ENCODE results near the gene NCOR1. TPM values are rescaled to one million over a fixed set of nuclear protein-coding genes. Genes with fewer than 3 reads are reported as not detected.
A peak's percentile ranks its signal among the peaks of the same experiment; 100 is the strongest.
"Not testable (repeated sequence)": the region's sequence is repeated elsewhere in the genome, so short reads cannot be mapped to it uniquely, and the experiment has no call there.

NCOR1 gene
- total RNA-seq, 1 donor from 2014 or later: 131 TPM

DNA sequence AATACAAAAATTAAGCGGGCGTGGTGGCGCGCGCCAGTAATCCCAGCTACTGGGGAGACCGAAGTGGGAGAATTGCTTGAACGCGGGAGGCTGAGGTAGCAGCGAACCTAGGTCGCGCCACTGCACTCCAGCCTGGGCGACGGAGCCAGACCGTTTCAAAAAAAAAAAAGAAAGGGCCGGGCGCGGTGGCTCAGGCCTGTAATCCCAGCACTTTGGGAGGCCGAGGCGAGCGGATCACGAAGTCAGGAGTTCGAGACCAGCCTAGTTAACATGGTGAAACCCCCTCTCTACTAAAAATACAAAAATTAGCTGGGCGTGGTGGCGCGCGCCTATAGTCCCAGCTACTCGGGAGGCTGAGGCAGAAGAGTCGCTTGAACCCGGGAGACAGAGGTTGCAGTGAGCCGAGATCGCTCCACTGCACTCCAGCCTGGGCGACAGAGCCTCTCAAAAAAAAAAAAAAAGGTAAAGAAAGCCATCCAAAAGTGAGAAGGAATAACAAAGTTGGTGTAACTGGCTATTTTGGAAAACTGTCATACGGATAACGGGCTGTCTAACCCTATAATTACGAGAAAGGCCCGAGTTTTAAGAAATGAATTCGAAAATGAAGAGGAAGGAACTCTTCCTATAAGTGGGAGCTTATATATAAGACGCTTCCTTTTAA lies 1.1 kb upstream of the NCOR1 start:
- DNase-seq (ENCODE audit: low spot score); intact Hi-C loops (cut with DNase I); ATAC-seq: not testable (repeated sequence)

DNA sequence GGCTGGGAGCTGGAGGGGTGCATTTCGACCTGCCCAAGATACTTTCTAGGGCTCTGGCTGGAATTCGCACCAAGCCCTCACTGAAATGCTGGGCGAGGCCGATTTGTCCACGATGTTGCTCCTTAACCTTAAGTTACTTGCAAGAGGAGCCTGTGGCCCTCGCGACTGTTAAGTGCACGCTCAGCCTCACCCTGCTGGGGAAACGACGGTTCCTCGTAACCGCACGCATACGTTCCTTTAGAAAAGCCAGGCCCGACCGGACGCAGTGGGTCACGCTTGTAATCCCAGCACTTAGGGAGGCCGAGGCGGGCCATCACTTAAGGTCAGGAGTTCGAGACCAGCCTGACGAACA lies 607 bp upstream of the NCOR1 start:
- ATAC-seq (no peak), DNase-seq (ENCODE audit: low spot score) (no peak)
- intact Hi-C loops (cut with DNase I): no loop called here

DNA sequence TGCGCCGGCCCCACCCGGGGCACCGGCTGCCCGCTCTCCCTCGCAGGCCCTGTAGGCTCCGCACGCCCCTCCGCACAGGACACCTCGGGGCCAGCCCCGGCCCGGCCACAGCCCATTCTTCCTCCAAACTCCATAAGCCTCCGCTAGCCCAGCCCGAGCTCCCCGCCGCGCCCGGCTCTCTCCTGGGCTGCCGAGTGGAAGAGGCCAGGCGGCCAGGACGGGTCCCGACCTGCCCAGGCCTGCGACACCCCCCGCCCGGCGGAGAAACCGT lies 397 bp downstream of the NCOR1 start:
- ATAC-seq: peak; percentile 16
- DNase-seq (ENCODE audit: low spot score): no peak
- intact Hi-C loops (cut with DNase I): no loop called here

GRCh38 chr17:16214190-16215001 lies 938 bp downstream of the NCOR1 start:
- intact Hi-C loops (cut with DNase I): no loop called here

DNA sequence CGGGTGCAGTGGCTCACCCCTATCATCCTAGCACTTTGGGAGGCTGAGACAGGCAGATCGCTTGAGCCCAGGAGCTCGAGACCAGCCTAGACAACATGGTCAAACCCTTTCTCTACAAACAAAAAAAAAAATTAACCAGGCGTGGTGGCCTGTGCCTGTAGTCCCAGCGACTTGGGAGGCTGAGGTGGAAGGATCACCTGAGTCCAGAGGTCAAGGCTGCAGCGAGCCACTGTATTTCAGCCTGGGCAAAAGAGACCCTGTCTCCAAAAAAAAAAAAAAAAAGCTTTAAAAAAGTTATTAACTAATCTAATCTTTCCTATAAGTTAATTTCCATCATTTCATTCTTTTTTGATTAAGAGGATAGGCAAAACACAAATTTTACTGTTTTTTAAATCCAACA lies 2.5 kb downstream of the NCOR1 start:
- intact Hi-C loops (cut with DNase I): no loop called here
- ATAC-seq (no peak), DNase-seq (ENCODE audit: low spot score) (no peak)

More at GRCh38 chr17:16214190-16215001, 938 bp downstream of the NCOR1 start:
- DNase-seq (ENCODE audit: low spot score) (no peak), ATAC-seq (no peak)

DNA sequence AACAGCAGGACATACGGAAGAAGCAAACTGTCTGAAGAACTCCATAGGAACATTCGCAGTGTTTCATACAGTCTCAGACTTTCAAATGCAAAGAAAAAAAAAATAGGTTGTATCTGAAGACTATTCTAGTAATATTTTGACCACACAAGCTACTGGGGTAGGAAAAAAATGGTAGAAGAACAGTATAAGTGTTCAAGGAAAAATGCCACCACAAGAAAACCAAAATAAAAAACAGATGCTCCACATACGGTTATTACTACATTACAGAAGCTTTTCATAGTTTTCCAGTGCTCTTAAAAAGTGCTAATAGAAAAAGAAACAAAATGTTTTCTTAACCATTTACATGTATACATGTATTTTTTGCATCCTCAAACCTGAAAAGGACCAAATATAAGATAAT lies 3.7 kb downstream of the NCOR1 start:
- no peak for ATAC-seq
- intact Hi-C loops (cut with DNase I): no loop called here
- DNase-seq (ENCODE audit: low spot score): no peak

DNA sequence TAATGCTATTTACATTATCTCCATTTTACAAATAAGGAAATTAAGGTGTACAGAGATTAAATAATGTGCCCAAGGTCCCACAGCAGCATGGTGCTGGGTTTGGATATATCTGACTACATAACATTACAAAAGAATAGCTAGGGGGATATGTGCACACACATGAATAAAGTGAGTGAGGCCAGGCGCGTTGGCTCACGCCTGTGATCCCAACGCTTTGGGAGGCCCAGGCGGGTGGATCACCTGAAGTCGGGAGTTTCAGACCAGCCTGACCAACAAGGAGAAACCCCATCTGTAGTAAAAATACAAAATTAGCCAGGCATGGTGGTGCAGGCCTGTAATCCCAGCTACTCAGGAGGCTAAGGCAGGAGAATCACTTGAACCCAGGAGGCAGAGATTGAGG lies 10.6 kb downstream of the NCOR1 start:
- ATAC-seq; intact Hi-C loops (cut with DNase I); DNase-seq (ENCODE audit: low spot score): not testable (repeated sequence)

DNA sequence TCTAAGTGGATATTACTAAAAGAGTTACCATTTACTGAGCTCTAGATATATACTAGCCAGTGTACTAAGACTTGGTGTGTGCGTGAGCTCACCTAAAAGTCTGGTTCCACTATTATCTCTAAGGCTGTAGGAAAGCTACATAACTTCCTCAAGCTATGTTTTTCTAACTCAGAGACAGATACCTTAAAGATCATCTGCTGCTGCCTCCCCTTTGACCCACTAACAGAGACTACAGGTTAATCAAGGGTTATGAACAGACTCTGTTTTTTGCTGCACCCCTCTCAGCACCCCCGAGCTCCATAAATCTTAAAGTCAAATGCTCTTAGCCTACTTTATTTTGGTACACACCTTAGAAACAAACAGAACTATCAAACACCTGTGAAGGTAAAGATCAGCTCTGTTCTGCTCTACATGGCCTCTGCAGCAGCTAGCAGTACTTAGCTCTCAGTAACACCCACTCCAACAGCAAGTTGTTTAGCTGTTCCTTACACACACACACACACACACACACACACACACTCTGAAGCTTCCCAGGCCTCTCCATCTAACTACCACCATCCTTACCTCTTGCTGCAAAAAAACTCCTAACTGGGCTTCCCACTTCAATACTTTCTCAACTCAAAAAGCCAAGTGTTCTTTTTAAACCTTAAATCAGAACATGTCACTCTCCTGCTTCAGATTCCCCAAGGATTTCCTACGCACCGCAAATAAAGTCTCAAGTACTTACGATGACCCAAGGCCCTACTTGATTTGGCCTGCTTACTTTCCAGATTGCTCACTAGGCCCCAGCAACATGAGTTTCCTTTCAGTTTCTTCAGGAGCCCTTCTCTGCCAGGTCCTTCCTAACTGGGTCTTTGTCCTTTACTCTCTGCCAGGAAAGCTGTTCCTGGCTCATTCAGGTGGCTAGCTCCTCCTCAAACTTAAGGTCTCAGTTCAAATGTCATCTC lies 12.5 kb downstream of the NCOR1 start:
- intact Hi-C loops (cut with DNase I); DNase-seq (ENCODE audit: low spot score); ATAC-seq: not testable (repeated sequence)

- ATAC-seq; DNase-seq (ENCODE audit: low spot score); intact Hi-C loops (cut with DNase I): not testable (repeated sequence)
These were observed 13.6 kb downstream of the NCOR1 start for GRCh38 chr17:16201693-16202131.

- DNase-seq (ENCODE audit: low spot score) (no peak), ATAC-seq (no peak)
- intact Hi-C loops (cut with DNase I): no loop called here
These were observed 16.2 kb downstream of the NCOR1 start for GRCh38 chr17:16199093-16199492.

GRCh38 chr17:16197276-16197675 lies 18.1 kb downstream of the NCOR1 start:
- no peak for ATAC-seq
- intact Hi-C loops (cut with DNase I): no loop called here
- no peak for DNase-seq (ENCODE audit: low spot score)

- ATAC-seq; intact Hi-C loops (cut with DNase I); DNase-seq (ENCODE audit: low spot score): not testable (repeated sequence)
These were observed 21.0 kb downstream of the NCOR1 start for GRCh38 chr17:16194307-16194835.

- ATAC-seq (no peak), DNase-seq (ENCODE audit: low spot score) (no peak)
- intact Hi-C loops (cut with DNase I): no loop called here
These were observed 23.7 kb downstream of the NCOR1 start for GRCh38 chr17:16191604-16192003.

DNA sequence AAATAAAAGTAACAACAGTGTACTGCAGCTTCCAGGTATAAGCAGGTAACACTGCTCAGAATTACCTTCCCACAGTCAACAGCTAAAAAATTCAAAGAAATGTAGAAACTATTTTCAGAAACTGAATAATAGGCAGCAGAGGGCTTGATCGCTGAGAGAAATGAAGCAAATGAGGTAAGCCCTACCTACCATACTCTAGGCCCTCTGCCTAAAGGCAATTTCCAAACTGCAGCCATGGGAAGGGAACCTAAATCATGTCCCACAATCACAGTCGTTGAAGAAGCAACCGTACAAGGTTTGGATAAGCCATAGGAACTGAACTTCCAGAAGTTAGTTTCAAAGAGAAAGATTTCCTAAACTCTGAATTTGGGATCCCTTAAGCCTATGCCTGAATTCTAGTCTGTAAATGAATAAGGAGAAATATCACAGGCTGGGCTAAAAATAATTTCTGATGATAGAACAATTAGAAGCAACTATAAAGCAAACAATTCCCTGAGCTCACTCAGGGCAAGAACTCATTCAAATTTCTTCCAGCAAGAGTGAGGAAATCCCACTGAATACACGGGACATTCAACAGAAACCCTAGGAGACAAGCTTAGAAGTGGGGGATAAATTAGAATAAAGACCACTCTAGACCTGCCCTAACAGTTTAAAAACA lies 24.5 kb downstream of the NCOR1 start:
- intact Hi-C loops (cut with DNase I): no loop called here
- ATAC-seq: no peak
- no peak for DNase-seq (ENCODE audit: low spot score)

DNA sequence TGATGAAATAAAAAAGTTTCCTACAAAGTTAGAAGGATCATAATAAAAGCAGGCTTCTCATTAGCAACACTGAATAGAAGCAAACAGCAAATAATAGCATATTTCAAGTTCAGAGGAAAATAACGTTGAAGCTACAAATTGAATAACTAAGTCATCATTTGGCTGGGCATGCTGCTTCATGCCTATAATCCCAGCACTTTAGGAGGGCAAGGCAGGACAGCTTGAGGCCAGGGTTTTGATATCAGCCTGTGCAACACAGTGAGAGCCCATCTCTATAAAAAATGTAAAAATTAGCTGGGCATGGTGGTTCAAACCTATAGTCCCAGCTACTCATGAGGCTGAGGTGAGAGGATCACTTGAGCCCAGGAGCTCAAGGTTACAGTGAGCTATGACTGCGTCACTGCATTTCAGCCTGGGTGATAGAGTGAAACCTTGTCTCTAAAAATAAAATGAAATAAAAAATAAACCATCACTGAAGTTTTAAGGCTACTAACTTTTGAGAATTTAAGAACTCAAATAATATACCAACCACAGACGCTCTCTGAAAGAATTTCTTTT lies 25.5 kb downstream of the NCOR1 start:
- DNase-seq (ENCODE audit: low spot score): no peak
- intact Hi-C loops (cut with DNase I): no loop called here
- ATAC-seq: no peak

DNA sequence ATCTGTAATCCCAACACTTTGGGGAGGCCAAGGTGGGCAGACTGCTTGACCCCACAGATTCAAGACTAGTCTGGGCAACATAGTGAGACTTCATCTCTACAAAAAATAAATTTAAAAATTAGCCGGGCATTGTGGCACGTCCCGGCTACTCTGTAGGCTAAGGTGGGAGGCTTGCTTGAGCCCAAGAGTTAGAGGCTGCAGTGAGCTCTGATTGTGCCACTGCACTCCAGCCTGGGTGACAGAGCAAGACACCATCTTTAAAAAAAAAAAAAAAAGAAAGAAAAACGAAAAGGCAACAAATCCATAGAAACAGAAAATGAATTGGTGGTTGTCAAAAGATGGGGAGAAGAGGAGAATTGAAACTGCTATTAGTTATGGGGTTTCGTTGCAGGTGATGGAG lies 27.7 kb downstream of the NCOR1 start:
- intact Hi-C loops (cut with DNase I): no loop called here
- no peak for DNase-seq (ENCODE audit: low spot score)
- ATAC-seq: no peak

DNA sequence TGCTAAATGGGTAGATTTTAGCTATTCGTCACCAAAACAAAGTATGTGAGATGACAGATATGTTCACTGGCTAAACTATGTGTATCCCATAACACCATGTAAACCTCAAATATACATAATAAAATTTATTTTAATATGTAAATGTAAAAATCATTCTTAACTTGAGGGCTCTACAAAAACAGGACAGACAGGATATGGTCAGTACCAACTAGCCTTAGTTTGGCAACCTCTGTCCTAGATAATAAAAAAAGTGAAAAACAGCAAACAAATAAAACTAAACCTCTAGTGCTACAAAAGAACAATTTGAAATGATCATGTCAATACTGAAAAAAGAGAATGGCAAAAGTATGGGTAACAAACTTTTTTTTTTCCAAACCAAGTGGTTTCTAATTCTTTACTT lies 33.8 kb downstream of the NCOR1 start:
- intact Hi-C loops (cut with DNase I): no loop called here
- DNase-seq (ENCODE audit: low spot score) (no peak), ATAC-seq (no peak)

- DNase-seq (ENCODE audit: low spot score): no peak
- intact Hi-C loops (cut with DNase I): no loop called here
- ATAC-seq: no peak
These were observed 36.5 kb downstream of the NCOR1 start for GRCh38 chr17:16178836-16179235.

- intact Hi-C loops (cut with DNase I): no loop called here
- ATAC-seq: no peak
These were observed 43.7 kb downstream of the NCOR1 start for GRCh38 chr17:16171613-16172012.

More at GRCh38 chr17:16171613-16172012, 43.7 kb downstream of the NCOR1 start:
- no peak for DNase-seq (ENCODE audit: low spot score)

Data from sciatic nerve (tissue), 2 donors.